Activated CD4-positive, alpha-beta T cell treated with anti-CD3 and anti-CD28 coated beads, Interleukin-2, amount 50 U/mL, for 1 hour (primary cell): Measurements from ENCODE around the gene CYP21A2.
"Not testable (repeated sequence)": the region's sequence is repeated elsewhere in the genome, so short reads cannot be mapped to it uniquely, and the experiment has no call there.

Experiments used
- DNase-seq: peaks from one replicate; pipeline ENCODE4 v3.0.0-alpha.2; 2020

Gene CYP21A2

DNA sequence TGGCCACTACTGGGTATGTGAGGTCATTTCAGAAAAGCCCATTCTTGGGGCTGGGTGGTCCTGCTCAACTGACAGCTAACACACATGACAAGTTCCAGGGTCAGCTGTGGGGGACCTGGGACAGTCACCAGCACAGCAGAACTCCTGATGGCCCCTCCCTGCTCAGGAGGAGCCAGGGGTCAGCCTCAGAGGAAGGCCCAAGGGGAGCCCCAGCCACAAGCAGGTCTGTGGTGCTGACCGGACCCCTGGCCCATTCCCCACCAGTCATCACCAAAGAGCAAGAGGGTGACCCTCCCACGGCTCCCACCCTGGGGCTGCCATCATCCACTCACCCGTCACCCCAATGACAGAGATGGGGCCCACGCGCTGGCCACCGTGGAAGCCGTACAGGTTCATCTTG, 18.0 kb downstream of the CYP21A2 start:
- DNase-seq = no peak

DNA sequence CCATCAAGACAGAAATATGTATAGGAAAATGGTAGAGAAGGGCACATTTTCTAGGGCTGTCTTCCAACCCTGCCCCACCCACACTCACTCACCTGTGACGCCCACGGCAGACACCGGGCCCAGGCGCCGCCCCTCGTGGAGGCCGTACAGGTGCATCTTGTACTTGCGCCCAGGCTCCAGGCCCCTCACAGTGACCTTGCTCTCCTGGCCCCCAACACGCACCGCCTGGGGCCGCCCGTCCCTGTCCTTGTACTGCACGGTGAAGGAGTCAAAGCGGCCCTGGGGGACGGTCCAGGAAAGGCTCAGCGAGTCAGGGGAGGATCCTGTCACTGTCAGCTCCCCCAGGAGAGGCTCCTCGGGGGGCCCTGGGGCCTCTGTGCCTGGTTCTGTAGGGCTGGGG, 19.8 kb downstream of the CYP21A2 start:
- DNase-seq = no peak

DNA sequence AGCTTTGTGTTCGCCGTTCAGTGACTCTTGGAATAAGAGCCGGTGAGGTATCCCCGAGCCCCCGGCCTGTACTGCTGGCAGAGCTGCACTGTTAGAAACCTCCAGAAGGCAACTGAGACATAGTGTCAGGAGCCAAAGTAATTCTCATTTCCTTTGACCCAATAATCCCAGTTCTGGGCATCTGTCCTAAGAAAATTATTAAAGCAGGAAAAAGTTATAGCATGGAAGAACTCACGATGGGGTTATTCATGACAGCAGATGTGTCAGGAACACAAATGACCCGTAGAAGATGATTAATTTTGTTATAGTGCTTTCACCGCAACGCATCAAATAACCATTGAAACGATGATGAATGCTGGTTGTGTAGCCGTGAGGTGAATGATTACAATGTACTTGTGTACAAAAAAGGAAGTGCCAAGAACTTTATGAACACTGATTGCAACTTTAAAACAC, 20.3 kb downstream of the CYP21A2 start:
- no peak for DNase-seq

DNA sequence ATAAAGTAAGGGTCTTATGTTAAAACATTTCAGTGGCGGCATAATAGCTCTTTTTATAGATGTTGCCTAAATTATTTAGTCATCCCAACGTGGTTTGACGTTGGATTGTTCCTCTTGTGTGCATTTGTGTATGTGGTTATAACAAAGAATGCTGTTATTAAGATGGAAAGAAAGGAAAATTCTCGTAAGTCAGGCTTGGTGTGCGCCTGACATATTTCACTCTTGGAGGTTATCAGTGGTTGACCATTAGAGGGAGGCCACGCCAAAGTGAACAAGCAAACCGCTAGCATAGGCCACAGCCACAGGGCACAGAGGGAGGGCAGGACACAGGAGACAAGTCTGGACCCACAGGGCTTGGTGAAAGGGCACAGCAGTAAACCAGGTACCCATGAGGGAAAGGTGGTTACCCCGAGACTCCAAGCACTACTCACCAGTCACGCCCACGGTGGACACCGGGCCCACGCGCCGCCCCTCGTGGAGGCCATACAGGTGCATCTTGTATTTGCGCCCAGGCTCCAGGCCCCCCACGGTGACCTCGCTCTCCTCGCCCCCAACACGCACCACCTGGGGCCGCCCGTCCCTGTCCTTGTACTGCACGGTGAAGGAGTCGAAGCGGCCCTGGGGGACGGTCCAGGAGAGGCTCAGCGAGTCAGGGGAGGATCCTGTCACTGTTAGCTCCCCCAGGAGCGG, 22.9 kb downstream of the CYP21A2 start:
- DNase-seq = no peak

DNA sequence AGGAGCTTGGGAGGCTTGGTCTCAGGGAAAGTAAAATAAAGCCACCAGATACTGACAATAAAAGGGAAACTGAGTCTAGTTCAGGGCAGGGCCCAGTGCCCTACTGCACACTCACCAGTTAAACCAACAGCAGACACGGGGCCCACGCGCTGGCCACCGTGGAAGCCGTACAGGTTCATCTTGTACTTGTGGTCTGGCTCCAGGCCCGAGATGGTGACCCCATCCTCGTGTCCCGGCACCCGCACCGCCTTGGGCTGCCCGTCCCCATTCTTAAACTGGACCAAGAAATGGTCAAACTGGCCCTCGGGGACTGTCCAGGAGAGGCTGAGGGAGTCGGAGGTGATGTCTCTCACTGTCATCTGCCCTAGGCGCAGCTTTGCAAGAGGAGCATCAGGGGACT, 26.5 kb downstream of the CYP21A2 start:
- DNase-seq = no peak

DNA sequence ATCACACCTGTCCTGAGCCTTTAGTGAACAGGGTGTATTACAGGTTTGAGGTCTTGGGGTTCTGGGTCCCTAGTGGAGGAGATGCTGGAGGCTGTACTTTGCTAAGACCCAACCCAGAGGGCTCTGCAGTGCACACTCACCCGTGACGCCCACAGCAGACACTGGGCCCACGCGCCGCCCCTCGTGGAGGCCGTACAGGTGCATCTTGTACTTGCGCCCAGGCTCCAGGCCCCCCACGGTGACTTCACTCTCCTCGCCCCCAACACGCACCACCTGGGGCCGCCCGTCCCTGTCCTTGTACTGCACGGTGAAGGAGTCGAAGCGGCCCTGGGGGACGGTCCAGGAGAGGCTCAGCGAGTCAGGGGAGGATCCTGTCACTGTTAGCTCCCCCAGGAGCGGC, 29.3 kb downstream of the CYP21A2 start:
- not testable (repeated sequence) for DNase-seq

DNA sequence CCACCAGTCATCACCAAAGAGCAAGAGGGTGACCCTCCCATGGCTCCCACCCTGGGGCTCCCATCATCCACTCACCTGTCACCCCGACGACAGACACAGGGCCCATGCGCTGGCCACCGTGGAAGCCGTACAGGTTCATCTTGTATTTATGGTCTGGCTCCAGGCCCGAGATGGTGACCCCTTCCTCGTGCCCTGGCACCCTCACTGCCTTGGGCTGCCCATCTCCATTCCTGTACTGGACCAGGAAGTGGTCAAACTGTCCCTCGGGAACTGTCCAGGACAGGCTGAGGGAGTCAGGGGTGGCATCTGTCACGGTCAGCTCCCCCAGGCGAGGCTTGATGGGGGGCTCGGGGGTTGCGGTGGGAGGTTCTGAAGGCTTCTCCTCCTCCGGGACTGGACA, 30.1 kb downstream of the CYP21A2 start:
- DNase-seq = not testable (repeated sequence)

DNA sequence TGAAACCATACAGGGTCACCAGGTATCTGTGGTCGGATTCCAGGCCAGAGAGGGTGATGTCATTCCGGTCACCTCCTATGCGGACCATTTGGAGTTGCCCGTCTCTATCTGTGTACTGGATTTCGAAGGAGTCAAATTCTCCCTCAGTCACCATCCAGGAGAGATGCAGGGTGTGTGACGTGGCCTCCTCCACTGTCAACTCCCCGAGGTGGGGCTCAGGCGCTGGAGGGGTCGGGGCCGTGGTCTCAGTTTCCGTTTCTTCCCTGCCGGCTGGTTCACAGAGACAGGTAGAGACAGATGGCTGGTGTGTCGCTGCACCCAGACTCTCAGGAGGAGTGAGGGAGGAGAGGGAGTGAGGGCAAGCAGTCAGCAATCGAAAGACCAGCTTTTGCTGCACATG, 30.7 kb downstream of the CYP21A2 start:
- DNase-seq = no peak

DNA sequence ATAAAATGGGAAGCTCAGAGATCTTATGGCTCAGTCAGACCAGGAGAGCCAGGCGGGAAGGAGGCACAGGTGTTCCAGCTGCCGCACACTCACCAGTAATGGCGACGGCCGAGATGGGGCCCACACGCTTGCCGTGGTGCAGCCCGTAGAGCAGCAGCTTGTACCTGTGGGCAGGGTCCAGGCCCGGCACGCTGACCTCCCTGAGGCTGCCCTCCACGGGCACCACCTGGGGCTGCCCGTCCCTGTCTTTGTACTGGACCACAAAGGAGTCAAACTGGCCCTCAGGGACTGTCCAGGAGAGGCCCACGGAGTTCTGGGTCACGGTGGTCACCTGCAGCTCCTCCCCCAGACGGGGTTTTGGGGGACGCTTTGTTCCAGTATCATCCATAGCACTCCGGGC, 31.2 kb downstream of the CYP21A2 start:
- DNase-seq = no peak

DNA sequence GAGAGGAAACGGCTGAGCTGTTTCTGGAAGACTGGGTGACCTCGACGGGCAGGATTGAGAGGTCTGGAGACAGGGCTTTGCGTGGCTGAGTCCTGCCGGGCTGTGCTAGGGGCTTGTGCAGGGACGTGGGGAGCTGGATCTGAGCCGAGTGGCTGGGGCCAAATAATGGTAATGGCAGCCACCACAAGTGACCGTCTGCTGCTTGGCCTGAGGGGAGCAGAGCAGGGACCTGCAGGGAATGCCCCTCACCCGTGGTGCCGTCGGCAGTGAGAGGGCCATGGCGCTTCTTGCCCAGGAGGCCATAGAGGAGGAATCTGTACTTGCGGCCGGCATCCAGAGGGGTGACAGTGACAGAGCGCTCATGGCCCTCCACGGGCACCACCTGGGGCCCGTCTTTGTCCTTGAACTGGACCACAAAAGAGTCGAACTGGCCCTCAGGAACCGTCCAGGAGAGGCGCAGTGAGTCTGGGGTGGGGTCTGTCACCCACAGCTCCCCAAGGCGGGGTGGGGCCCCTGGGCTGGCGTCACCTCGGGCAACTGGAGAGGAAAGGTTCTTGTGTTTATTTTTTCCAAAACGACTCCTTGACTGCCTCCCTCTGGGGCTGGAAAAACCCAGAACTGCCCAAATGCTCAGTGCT, 31.8 kb downstream of the CYP21A2 start:
- DNase-seq = no peak

DNA sequence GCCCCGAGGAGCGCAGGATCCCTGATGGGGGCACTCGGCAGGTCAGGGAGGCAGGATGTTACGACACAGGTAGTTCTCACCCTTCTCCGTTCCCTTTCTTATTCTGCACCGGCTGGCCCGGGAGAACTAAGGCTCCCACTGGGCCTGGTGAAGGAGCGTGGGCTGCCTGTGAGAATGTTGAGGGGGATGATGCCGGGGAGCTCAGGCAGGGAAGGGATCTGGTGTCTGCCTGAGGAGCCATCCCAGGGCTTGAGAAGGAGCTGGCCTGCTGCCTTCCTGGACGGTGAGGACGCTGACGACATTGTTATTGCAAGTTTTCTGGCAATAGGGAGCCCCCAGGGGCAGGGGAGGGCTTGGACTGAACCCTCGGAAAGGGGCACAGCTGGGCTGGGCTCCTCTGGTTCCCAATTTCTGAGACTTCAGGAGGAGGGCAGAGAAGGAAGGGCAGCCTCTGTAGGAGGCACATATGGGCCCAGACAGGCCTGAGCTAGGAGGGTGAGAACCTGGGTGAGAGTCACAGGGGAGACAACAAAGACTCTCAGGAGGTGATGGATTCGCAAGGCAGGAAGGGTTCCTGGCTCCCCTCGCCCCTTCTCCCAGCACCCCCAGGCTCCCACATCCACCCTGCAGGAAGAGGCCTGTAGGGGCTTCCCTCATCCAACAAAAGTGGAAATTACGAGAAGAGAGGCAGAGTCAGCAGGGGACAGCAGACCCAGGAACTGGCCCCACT, 32.8 kb downstream of the CYP21A2 start:
- no peak for DNase-seq

DNA sequence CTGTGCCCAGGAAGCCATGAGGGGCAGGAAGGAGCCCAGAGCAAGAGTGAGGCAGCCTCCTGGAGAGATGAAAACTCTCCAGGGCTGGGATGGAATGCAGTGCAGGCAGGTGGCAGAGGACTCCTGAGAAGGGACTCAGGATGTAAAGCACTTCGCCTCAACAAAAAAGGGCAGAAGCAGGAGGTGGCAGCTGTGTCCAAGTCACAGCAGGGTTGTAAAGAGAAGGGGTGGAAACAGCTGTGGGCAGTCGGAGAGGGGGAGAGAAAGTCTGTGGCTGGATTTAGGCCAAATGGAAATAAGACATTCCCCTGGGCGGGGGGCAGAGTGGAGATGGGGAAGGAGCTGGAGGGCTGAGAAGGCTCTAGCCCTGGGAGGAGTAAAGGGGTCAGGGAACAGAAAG, 34.9 kb downstream of the CYP21A2 start:
- DNase-seq = no peak

DNA sequence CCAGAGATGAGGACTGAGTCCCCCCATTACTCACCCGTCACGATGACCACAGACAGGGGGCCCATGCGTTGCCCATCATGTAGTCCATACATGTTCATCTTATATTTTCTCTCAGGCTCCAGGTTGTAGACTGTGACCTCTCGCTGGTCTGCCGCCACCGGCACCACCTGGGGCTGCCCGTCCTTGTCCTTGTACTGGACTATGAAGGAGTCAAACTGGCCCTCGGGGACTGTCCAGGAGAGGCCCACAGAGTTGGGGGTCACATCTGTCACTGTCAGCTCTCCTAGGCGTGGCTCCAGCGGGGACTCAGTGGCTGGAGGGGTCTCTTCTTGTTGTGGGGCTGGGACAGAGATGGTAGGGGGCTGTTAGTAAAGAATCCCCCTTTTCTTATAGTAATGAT, 35.4 kb downstream of the CYP21A2 start:
- DNase-seq = no peak

DNA sequence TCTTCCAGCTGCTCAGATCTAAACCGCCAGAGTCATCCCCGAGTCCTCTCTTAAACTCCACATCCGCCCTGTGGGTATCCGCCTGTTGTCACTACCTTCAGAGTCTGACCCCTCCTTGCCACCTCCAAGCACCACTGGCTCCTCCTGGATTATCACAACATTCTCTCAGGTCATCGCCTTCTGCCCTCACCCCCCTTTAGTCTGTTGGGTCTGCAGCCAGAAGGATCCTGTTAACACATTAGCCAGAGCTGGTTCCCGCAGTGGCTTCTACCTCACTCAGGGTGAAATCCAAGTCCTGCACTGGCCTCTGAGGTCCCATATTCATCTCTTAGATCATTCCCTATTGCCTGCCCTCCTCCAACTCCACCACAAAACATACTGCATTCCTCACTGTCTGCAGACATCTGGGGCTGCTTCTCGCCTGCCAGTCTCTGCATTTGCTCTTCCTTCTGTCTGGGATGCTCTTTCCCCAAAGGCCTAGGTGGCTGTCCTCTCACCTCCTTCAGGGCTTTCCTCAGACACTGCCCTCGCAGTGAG, 36.8 kb downstream of the CYP21A2 start:
- DNase-seq = no peak

DNA sequence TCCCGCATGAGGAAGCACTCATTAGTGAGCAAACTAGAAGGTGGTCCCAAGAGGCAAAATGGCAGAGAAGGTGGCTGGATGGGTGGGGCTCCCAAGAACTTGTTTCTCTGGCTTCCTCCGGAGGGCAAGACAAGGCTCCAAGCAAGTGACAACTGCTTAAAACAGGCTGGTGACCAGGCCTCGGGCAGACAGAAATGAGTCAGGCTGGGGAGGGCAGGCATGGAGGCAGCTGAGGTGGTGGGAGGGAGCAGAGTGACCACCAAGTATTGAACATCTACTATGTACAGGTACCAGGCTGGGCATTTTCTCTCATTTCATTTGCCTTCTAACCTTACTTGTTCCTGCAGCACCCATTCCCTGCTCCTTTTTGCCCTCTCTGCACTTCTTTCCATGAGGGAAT, 37.6 kb downstream of the CYP21A2 start:
- DNase-seq = no peak

DNA sequence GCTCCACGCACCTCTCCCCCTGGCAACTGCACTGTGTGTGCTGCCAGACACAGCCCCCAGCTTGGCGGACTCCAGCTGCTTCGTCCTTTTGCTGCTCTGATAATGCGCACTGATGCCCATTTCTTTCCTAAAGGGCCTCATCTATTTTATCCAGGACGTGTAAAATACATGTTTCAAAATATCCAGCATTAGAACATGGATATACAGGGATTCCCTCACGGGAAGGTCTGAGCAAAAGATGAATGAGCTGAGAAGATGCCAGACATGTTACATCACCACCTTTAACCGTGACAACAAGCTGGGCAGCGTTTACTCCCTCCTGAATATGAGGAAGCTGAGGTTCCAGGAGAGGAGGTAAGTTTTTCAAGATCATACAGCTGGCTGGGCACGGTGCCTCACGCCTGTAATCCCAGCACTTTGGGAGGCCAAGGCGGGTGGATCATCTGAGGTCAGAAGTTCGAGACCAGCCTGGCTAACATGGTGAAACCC, 38.1 kb downstream of the CYP21A2 start:
- DNase-seq = no peak

DNA sequence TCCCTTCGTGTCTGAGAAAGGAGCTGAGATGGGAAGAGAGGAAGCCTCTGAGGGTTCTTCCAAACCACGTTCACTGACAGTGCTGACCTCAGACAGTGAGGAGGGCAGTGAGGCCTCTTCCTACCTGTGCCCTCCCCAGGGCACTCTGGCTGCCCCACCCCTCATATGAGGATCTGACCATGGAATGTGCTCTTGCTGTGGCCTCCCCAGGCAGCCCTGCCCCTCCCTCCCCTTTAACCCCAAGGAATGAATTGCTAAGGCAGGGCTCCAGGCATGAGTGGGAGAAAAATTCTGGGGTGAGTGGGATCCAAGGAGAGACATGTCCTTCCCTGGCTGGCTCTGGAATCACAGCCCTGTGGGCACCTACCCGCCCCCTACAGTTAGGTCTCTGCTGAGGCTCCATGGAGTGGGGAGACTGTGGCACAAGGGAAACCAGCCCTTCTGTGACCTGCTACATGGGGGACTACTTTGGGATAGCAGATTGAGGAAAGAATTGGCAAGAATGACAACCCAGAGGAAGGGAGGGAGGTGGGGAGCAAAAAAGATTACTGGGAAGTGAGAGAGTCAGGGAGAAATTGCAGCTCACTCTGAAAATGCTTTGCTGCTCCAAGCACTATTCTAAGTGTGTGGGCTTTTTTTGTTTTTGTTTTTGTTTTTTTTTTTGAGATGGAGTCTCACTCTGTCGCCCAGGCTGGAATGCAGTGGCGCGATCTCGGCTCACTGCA, 41.5 kb downstream of the CYP21A2 start:
- no peak for DNase-seq

DNA sequence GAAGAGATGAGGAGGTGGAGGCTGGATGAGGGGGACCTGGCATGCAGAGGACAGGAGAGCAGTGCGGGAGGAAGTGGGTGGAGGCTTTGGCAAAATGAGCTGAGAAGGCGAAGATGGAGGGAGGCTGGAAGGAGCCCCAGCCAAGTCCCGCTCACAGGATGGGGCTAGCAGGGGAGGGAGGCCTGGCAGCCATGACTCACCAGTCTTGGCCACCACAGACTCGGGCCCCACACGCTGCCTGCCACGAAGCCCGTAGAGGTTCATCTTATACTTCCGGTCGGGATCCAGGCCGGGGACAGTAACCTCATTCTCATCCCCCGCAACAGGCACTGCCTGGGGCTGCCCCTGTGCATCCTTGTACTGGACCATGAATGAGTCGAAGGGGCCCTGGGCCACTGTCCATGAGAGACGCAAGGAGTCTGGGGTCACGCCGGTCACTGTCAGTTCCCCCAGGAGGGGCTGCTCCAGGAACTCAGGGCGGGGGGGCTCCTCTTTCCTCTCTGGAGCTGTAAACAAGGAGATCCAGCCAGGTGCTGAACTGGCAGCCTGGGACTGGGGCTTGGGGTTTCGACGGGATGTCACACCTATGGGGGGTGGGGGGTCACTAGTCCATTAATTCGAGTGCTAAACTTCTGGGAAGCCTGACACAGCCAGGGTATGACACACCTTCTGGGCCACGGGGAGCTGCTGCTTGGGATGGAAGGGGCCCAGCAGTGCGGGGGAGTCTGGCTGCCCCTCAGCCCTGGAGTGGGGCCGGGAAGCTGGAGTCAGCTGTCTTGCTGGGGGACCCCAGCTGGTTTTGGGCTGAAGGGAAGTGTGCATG, 43.2 kb downstream of the CYP21A2 start:
- DNase-seq = no peak

DNA sequence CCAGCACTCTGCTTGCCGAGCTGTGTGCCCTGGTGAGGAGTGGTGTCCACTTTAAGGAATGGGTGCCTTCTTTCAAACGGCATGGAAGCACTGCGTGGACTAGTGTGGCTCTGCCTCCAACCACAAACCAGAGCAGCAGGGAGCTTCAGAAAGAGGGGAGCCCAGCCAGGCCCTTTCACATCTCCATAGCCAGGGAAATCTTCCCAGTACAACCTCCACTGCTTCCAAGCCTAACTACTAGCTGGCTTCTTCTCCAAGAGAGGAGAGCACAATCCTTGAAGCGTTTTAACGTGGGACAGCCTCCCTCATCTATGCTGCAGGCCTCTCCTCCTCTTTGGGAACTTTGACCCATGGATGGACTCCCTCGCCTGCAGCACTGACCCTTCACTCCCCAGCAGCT, 44.3 kb downstream of the CYP21A2 start:
- no peak for DNase-seq

DNA sequence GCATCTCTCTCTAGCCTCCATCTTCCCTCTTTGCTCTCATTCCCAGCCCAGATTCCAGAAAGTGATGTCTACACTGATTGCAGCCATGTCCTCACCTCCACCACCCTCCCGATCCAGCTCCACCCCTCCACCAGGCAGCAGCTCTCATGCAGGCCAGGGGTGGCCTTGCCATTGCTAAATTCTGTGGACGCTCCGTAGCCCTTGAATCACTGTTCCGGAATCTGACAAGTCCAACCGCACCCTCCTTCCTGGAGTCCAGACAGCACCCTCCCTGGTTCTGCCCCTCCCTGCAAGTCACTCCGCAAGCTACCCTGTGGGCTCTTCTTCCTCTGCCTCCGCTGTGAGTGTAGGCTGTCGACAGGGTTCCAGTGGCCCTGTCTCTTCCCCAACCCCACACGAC, 44.7 kb downstream of the CYP21A2 start:
- DNase-seq = no peak

DNA sequence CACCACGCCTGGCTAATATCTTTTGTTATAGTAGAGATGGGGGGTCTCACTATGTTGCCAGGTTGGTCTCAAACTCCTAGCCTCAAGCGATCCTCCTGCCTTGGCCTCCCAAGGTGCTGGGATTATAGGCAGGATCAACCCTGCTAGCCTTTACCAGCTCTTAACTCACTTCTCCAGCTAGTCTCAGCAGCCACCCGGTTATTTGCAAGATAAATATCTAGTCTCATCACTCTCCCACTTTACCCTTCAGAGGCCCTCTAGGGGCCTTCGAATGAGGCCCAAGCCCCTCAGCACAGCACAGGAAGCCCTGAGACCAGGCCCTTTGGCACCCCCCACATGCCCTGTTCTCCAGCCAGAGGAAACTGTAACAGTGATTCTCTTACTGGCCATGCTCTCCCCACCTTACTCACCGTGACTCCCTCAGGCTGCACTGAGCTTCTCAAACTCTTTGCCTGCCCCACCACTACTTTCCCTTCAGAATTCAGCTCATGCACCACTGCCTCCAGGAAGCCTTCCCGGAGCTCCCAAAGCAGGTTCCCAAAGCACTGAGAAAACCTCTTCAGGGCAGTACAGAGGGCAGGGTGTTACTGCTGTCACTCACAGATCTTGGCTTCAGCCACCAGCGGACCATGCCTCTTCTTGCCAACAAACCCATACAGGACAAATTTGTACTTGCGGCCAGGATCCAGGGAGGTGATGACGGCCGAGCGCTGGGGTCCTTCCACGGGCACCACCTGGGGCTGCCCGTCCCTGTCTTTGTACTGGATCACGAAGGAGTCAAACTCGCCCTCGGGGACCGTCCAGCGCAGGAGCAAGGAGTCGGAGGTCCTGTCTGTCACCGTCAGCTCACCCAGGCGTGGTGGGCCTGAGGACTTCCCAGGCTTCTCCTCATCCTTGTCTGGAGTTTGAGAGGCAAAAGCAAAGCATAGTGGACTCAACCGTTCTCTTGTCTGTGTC, 45.9 kb downstream of the CYP21A2 start:
- no peak for DNase-seq
